Measurements from ENCODE around the gene TBRG1. TPM values are rescaled to one million over a fixed set of nuclear protein-coding genes. Genes with fewer than 3 reads are reported as not detected.

The TBRG1 gene
- total and polyA plus RNA-seq, 2 of the 4 experiments (the other 2 are of a cell fraction), result 13.3 to 23.2 TPM

GRCh38 chr11:124643605-124644425, 21.2 kb downstream of the TBRG1 start:
- Histone ChIP-seq H3K23ac (ENCODE audit: low read depth, low read length) (no peak overlapping the region), H3K79me1 (ENCODE audit: low read depth in 1 of 2, low read length in 2 of 2) (no peaks in the 10 kb centered on the region), H2BK15ac (ENCODE audit: low read depth, low read length) (no peak overlapping the region), H2AFZ (replicated peaks; ENCODE audit: low read length, poor library complexity) (no peak overlapping the region), H3K56ac (ENCODE audit: extremely low read depth, insufficient read depth, low read length) (no peak overlapping the region), H2AK5ac (ENCODE audit: low read depth, low read length) (no peak overlapping the region), H3K4me1 (ENCODE audit: control insufficient read depth, insufficient read depth, low read length) (peaks cover 6% of the 10 kb centered on the region), H3K27ac (ENCODE audit: insufficient read depth, low read length) (peak overlapping the region; percentile 27; the same call in 1 of the 2 replicates), H2BK5ac (ENCODE audit: low read depth, low read length, poor library complexity, severe bottlenecking) (peak overlapping the region; percentile 41), H4K5ac (ENCODE audit: low read depth, low read length) (no peak overlapping the region), H3K9me1 (ENCODE audit: insufficient read depth, low read length) (peaks cover 6% of the 10 kb centered on the region; the same call in 1 of the 2 replicates), H4K91ac (ENCODE audit: insufficient read depth, low read depth, low read length) (peak overlapping the region; percentile 16; the same call in 1 of the 2 replicates), H3K27me3 (ENCODE audit: control insufficient read depth, insufficient read depth, low read length) (no peaks in the 10 kb centered on the region), H3K9ac (ENCODE audit: low read depth, low read length) (peak overlapping the region; percentile 38; the same call in 1 of the 2 replicates), H4K20me1 (ENCODE audit: insufficient read depth, low read length) (no peaks in the 10 kb centered on the region; the same call in 1 of the 2 replicates), H2BK120ac (ENCODE audit: low read depth, low read length) (no peak overlapping the region), H3K36me3 (ENCODE audit: control insufficient read depth, insufficient read depth, low read length) (0 out of 2 replicates have a peak, but pooled peaks cover 1% of the 10 kb centered on the region), H2BK20ac (ENCODE audit: low read depth, low read length) (no peak overlapping the region), H3K4me2 (ENCODE audit: low read depth, low read length) (peak overlapping the region; percentile 67), H3K4me3 (ENCODE audit: insufficient read depth, low read depth, low read length) (no peak overlapping the region), H3K14ac (replicated peaks; ENCODE audit: low read depth, low read length) (no peak overlapping the region), H3K9me3 (ENCODE audit: control insufficient read depth, insufficient read depth, low read length) (no peaks in the 10 kb centered on the region), H3K18ac (ENCODE audit: low read depth, low read length) (no peak overlapping the region), H2AK9ac (replicated peaks; ENCODE audit: low read depth, low read length, poor library complexity) (no peak overlapping the region), H3K4ac (ENCODE audit: low read depth, low read length) (no peak overlapping the region), H4K8ac (ENCODE audit: low read depth in 2 of 2, low read length in 2 of 2) (no peak overlapping the region)
- ChIA-PET POLR2A (ENCODE audit: unreplicated experiment) (no interaction called here), CTCF (interaction anchor here (0.6 to 2.6 kb wide), 11 partner anchors 10 to 572 kb away, joined by 3 to 10 read pairs (median 3); no protein-coding TSS in a partner anchor)
- no TSS peak for BruUV-seq (replicated peaks)
- DNase-seq (peak; percentile 97), ATAC-seq (ENCODE audit: low read depth) (peak; percentile 73)
- dilution Hi-C loops (cut with HindIII; ENCODE audit: low sequenced_read_pairs, unreplicated experiment) (no loop called here), in situ Hi-C loops (cut with MboI; ENCODE audit: low sequenced_read_pairs) (loop anchor here (10.0 to 25.0 kb wide), 2 partner anchors 191 to 943 kb away; partner anchors contain the start of gene STT3A), intact Hi-C loops (cut with micrococcal nuclease) (loop anchor here (1.0 to 5.0 kb wide), 4 partner anchors 119 to 308 kb away; partner anchors contain the start of gene CCDC15)
- TF ChIP-seq MAFK (IDR thresholded peaks at IDR 0.05; ENCODE audit: low read depth, low read length), result 0 out of 2 replicates have a peak, but pooled peaks have one; percentile 1
- no peak for TF ChIP-seq MAZ (IDR thresholded peaks at IDR 0.05; ENCODE audit: borderline replicate concordance, low read depth, low read length)
- peak; percentile 45; the same call in 1 of the 2 replicates for TF ChIP-seq CEBPB (IDR thresholded peaks at IDR 0.05; ENCODE audit: low read depth, low read length)
- no peak for TF ChIP-seq CTCF (conservative IDR thresholded peaks at IDR 0.05; ENCODE audit: low read depth, low read length)
- peak; percentile 15 for TF ChIP-seq RCOR1 (IDR thresholded peaks at IDR 0.05; ENCODE audit: insufficient replicate concordance, low read length)
- TF ChIP-seq BHLHE40 (IDR thresholded peaks at IDR 0.05; ENCODE audit: low read depth, low read length), result no peak
- TF ChIP-seq FOS (IDR thresholded peaks at IDR 0.05; ENCODE audit: low read depth, low read length), result peak; percentile 42; the same call in 1 of the 2 replicates
- no peak for TF ChIP-seq CHD1 (IDR thresholded peaks at IDR 0.05; ENCODE audit: low read depth, low read length)
- TF ChIP-seq RFX5 (IDR thresholded peaks at IDR 0.05; ENCODE audit: low read depth, low read length), result no peak
- WGBS, 2 experiments (ENCODE audit: extremely low coverage in 2 of 2, insufficient read length in 1 of 2), result no CpG with 5 or more reads among the region's 3 CpGs
